ENCODE data around the gene FADD. TPM values are rescaled to one million over a fixed set of nuclear protein-coding genes. Genes with fewer than 3 reads are reported as not detected.
"Not testable (repeated sequence)": the region's sequence is repeated elsewhere in the genome, so short reads cannot be mapped to it uniquely, and the experiment has no call there.

Gene FADD
- total and polyA plus RNA-seq, 2 donors (not counting 3 experiments of a cell fraction or from before 2014, with no cell fraction given): 35.4 to 45.1 TPM

DNA sequence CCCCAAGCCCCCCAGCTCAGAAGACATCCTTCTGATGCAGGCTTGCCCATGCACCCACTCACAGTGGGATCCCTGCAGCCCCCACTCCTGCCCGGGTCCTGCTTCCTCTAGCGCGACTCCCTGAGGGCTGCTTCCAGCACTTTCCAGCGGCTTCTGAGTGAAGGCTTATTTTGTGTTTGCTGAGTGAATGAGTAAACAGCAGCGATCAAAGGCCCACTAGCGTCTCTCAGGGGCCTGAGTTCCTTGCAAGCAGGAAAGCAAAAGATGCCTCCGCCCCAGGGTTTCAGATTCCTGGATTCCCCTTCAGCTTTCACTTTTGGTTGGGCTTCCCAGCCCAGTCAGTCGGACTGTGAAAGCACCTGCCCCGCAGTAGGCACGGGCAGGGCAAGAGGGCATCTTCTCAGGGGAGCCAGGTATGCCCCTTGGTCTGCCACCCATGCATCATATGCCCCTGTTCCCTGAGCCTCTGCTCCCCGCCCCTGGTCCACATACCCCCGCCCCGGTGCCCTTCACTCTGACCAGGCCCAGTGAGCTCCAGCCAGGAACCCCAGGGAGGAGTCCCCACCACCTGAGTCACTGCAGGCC lies 9.2 kb downstream of the FADD start:
- H3K4me2 ChIP-seq (ENCODE audit: insufficient read depth, low read length): no peak overlapping the region
- no peaks in the 10 kb centered on the region for H3K27me3 ChIP-seq (ENCODE audit: control insufficient read depth in 2 of 2, insufficient read depth in 2 of 2, low read length in 2 of 2)
- ChIA-PET CTCF (no interaction called here), POLR2A (interaction anchor here (0.7 kb wide), 1 partner anchor 150 kb away, joined by 3 read pairs; no protein-coding TSS in a partner anchor)
- no peak overlapping the region for H3K9ac ChIP-seq (replicated peaks; ENCODE audit: extremely low read depth, insufficient read depth, low read length)
- no peak overlapping the region for H2AFZ ChIP-seq (ENCODE audit: low read depth, low read length)
- H3K27ac ChIP-seq (ENCODE audit: insufficient read depth, low read depth, low read length): no peak overlapping the region
- no peaks in the 10 kb centered on the region for H4K20me1 ChIP-seq (replicated peaks; ENCODE audit: control insufficient read depth, extremely low read depth, insufficient read depth, low read length)
- TF ChIP-seq CTCF (IDR thresholded peaks at IDR 0.05; ENCODE audit: extremely low read depth in 1 of 2, insufficient read depth in 1 of 2, low read depth in 1 of 2, low read length in 2 of 2) (no peak), POLR2AphosphoS5 (IDR thresholded peaks at IDR 0.05; ENCODE audit: insufficient read depth, low read depth, low read length) (no peak), FOS (IDR thresholded peaks at IDR 0.05; ENCODE audit: borderline replicate concordance, insufficient read depth, low read length) (no peak), POLR2A (IDR thresholded peaks at IDR 0.05; ENCODE audit: low read depth, low read length) (no peak), MYC (IDR thresholded peaks at IDR 0.05; ENCODE audit: low read depth, low read length) (no peak), EZH2 (IDR thresholded peaks at IDR 0.05; ENCODE audit: borderline replicate concordance, low read depth, low read length, severe bottlenecking) (no peak), JUN (IDR thresholded peaks at IDR 0.05; ENCODE audit: borderline replicate concordance, insufficient read depth, insufficient read length, low read depth) (no peak), GATA2 (IDR thresholded peaks at IDR 0.05; ENCODE audit: insufficient read depth, insufficient read length, low read depth, low read length) (no peak)
- TF ChIP-seq, protein P1, sequence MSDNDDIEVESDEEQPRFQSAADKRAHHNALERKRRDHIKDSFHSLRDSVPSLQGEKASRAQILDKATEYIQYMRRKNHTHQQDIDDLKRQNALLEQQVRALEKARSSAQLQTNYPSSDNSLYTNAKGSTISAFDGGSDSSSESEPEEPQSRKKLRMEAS (IDR thresholded peaks at IDR 0.05; ENCODE audit: insufficient read depth, insufficient read length): no peak
- H3K4me1 ChIP-seq (ENCODE audit: control insufficient read depth, extremely low read depth, insufficient read depth, low read length): no peaks in the 10 kb centered on the region
- H3K9me1 ChIP-seq (replicated peaks; ENCODE audit: control insufficient read depth, extremely low read depth, insufficient read depth, low read length): no peaks in the 10 kb centered on the region
- H3K36me3 ChIP-seq (ENCODE audit: control insufficient read depth in 2 of 2, extremely low read depth in 1 of 2, insufficient read depth in 2 of 2, low read length in 2 of 2): peaks cover 5 to 7% of the 10 kb centered on the region in 2 experiments
- no peaks in the 10 kb centered on the region for H3K9me3 ChIP-seq (replicated peaks; ENCODE audit: control insufficient read depth, insufficient read depth, low read length)
- no TSS peak for BruUV-seq (replicated peaks)
- DNase-seq (ENCODE audit: low read depth, low spot score) (no peak), FAIRE-seq (no peak)
- dilution Hi-C loops (cut with MboI; ENCODE audit: extremely low pct_ligation_motif_present, low sequenced_read_pairs): no loop called here
- peaks cover 5% of the 10 kb centered on the region for H3K79me2 ChIP-seq (ENCODE audit: control insufficient read depth, insufficient read depth, low read length)
- no peak overlapping the region for H3K4me3 ChIP-seq (replicated peaks in 1 of 3; ENCODE audit: insufficient read depth in 1 of 3, low read depth in 1 of 3, low read length in 3 of 3)
- intact Hi-C loops (cut with micrococcal nuclease): no loop called here

DNA sequence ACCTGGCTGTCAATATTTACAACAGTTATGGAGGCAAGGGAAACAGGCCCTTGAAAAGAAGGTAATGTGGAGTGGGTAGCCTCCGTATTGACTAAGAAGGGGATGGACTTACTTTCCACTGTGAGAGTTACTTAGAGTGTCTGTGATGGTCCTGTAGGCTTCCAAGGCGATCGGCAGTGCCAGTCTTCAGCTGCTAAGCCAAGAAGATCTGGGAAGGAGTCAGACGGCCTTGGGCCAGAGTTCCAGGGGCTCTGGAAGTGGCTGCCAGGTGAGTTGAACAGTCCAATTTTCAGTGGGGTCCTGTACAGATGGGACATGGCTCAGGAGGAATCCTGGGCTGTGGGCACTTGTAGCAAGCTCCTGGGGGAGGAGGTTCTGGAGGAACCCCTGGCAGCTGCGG lies 14.3 kb downstream of the FADD start:
- H2AFZ ChIP-seq (ENCODE audit: low read depth, low read length); CTCF ChIA-PET; POLR2A ChIA-PET; H3K27ac ChIP-seq (ENCODE audit: insufficient read depth, low read depth, low read length); H4K20me1 ChIP-seq (replicated peaks; ENCODE audit: control insufficient read depth, extremely low read depth, insufficient read depth, low read length); H3K4me3 ChIP-seq (replicated peaks in 1 of 3; ENCODE audit: insufficient read depth in 1 of 3, low read depth in 1 of 3, low read length in 3 of 3); BruUV-seq (replicated peaks); FAIRE-seq; DNase-seq (ENCODE audit: low read depth, low spot score); H3K9ac ChIP-seq (replicated peaks; ENCODE audit: extremely low read depth, insufficient read depth, low read length); H3K27me3 ChIP-seq (ENCODE audit: control insufficient read depth in 2 of 2, insufficient read depth in 2 of 2, low read length in 2 of 2); H3K9me3 ChIP-seq (replicated peaks; ENCODE audit: control insufficient read depth, insufficient read depth, low read length); H3K4me1 ChIP-seq (ENCODE audit: control insufficient read depth, extremely low read depth, insufficient read depth, low read length); H3K79me2 ChIP-seq (ENCODE audit: control insufficient read depth, insufficient read depth, low read length); H3K4me2 ChIP-seq (ENCODE audit: insufficient read depth, low read length); dilution Hi-C loops (cut with MboI; ENCODE audit: extremely low pct_ligation_motif_present, low sequenced_read_pairs); intact Hi-C loops (cut with micrococcal nuclease); H3K9me1 ChIP-seq (replicated peaks; ENCODE audit: control insufficient read depth, extremely low read depth, insufficient read depth, low read length); H3K36me3 ChIP-seq (ENCODE audit: control insufficient read depth in 2 of 2, extremely low read depth in 1 of 2, insufficient read depth in 2 of 2, low read length in 2 of 2): not testable (repeated sequence)

- DNase-seq (ENCODE audit: low read depth, low spot score); H3K4me3 ChIP-seq (replicated peaks in 1 of 3; ENCODE audit: insufficient read depth in 1 of 3, low read depth in 1 of 3, low read length in 3 of 3); H3K27ac ChIP-seq (ENCODE audit: insufficient read depth, low read depth, low read length); H3K36me3 ChIP-seq (ENCODE audit: control insufficient read depth in 2 of 2, extremely low read depth in 1 of 2, insufficient read depth in 2 of 2, low read length in 2 of 2); H3K9ac ChIP-seq (replicated peaks; ENCODE audit: extremely low read depth, insufficient read depth, low read length); H3K4me2 ChIP-seq (ENCODE audit: insufficient read depth, low read length); H3K9me1 ChIP-seq (replicated peaks; ENCODE audit: control insufficient read depth, extremely low read depth, insufficient read depth, low read length); H4K20me1 ChIP-seq (replicated peaks; ENCODE audit: control insufficient read depth, extremely low read depth, insufficient read depth, low read length); BruUV-seq (replicated peaks); H2AFZ ChIP-seq (ENCODE audit: low read depth, low read length); POLR2A ChIA-PET; H3K27me3 ChIP-seq (ENCODE audit: control insufficient read depth in 2 of 2, insufficient read depth in 2 of 2, low read length in 2 of 2); H3K79me2 ChIP-seq (ENCODE audit: control insufficient read depth, insufficient read depth, low read length); intact Hi-C loops (cut with micrococcal nuclease); H3K4me1 ChIP-seq (ENCODE audit: control insufficient read depth, extremely low read depth, insufficient read depth, low read length); H3K9me3 ChIP-seq (replicated peaks; ENCODE audit: control insufficient read depth, insufficient read depth, low read length); dilution Hi-C loops (cut with MboI; ENCODE audit: extremely low pct_ligation_motif_present, low sequenced_read_pairs); CTCF ChIA-PET; FAIRE-seq: not testable (repeated sequence)
These were observed 15.0 kb downstream of the FADD start for GRCh38 chr11:70218076-70218475.

Measured in endothelial cell of umbilical vein (primary cell).